ENCODE results near the gene ZNF142.

Gene ZNF142

GRCh38 chr2:218659988-218660358, 550 bp upstream of the ZNF142 start:
- peak; percentile 95 for TF ChIP-seq SCRT2 (tag by site-specific recombination; IDR thresholded peaks at IDR 0.05)
- TF ChIP-seq KLF10 (tag by site-specific recombination; IDR thresholded peaks at IDR 0.05), result no peak
- TF ChIP-seq ZNF660 (tag by site-specific recombination; IDR thresholded peaks at IDR 0.05), result no peak
- no peak for TF ChIP-seq ZNF426 (tag by site-specific recombination; IDR thresholded peaks at IDR 0.05)
- no peak for TF ChIP-seq ZNF398 (tag by site-specific recombination; IDR thresholded peaks at IDR 0.05)
- TF ChIP-seq REPIN1 (tag by site-specific recombination; IDR thresholded peaks at IDR 0.05; ENCODE audit: low read depth), result no peak
- TF ChIP-seq ZNF560 (tag by site-specific recombination; IDR thresholded peaks at IDR 0.05; ENCODE audit: borderline replicate concordance), result no peak
- no peak for TF ChIP-seq ZNF510 (tag by site-specific recombination; IDR thresholded peaks at IDR 0.05; ENCODE audit: insufficient replicate concordance)
- TF ChIP-seq ZBTB48 (tag by site-specific recombination; IDR thresholded peaks at IDR 0.05), result no peak
- TF ChIP-seq ZNF175 (tag by site-specific recombination; IDR thresholded peaks at IDR 0.05), result no peak
- peak; percentile 79; the same call in 1 of the 2 replicates for TF ChIP-seq SCRT1 (tag by site-specific recombination; IDR thresholded peaks at IDR 0.05; ENCODE audit: borderline replicate concordance)
- no peak for TF ChIP-seq WT1 (tag by site-specific recombination; IDR thresholded peaks at IDR 0.05)
- TF ChIP-seq ZFHX2 (tag by site-specific recombination; conservative IDR thresholded peaks at IDR 0.05), result no peak
- TF ChIP-seq FEZF1 (tag by site-specific recombination; IDR thresholded peaks at IDR 0.05), result no peak
- no peak for TF ChIP-seq ZNF654 (tag by site-specific recombination; IDR thresholded peaks at IDR 0.05; ENCODE audit: low read depth)
- TF ChIP-seq SP7 (tag by site-specific recombination; IDR thresholded peaks at IDR 0.05), result no peak
- no peak for TF ChIP-seq ZNF473 (tag by site-specific recombination; IDR thresholded peaks at IDR 0.05)
- TF ChIP-seq BCL11B (tag by site-specific recombination; IDR thresholded peaks at IDR 0.05; ENCODE audit: low read depth), result no peak
- TF ChIP-seq ZNF529 (tag by site-specific recombination; IDR thresholded peaks at IDR 0.05; ENCODE audit: insufficient replicate concordance), result no peak
- no peak for TF ChIP-seq ZNF324 (tag by site-specific recombination; IDR thresholded peaks at IDR 0.05)
- 0 out of 2 replicates have a peak, but pooled peaks have one; percentile 21 for TF ChIP-seq PRDM1 (tag by site-specific recombination; IDR thresholded peaks at IDR 0.05)
- TF ChIP-seq ZNF24 (tag by site-specific recombination; IDR thresholded peaks at IDR 0.05), result no peak
- no peak for TF ChIP-seq SP2 (tag by site-specific recombination; IDR thresholded peaks at IDR 0.05)
- TF ChIP-seq ZNF629 (tag by site-specific recombination; IDR thresholded peaks at IDR 0.05), result no peak
- TF ChIP-seq ZNF423 (tag by site-specific recombination; IDR thresholded peaks at IDR 0.05), result no peak
- TF ChIP-seq ZNF692 (tag by site-specific recombination; IDR thresholded peaks at IDR 0.05), result no peak
- TF ChIP-seq HOXD13 (CRISPR knock-in tag; IDR thresholded peaks at IDR 0.05; ENCODE audit: borderline replicate concordance), result no peak
- Histone ChIP-seq H3K4me3 (ENCODE audit: low read depth, low read length) (peak overlapping the region; percentile 85), H3K36me3 (ENCODE audit: control insufficient read depth in 2 of 2, insufficient read depth in 1 of 2, low read length in 2 of 2) (peaks cover 30 to 76% of the 10 kb centered on the region in 2 experiments), H3K9me3 (ENCODE audit: control insufficient read depth, insufficient read depth, low read depth, low read length) (no peaks in the 10 kb centered on the region), H3K4me1 (ENCODE audit: control insufficient read depth, insufficient read depth, low read length) (no peaks in the 10 kb centered on the region), H3K27ac (ENCODE audit: extremely low read depth, low read depth, low read length) (peak overlapping the region; percentile 76; the same call in 1 of the 2 replicates)
- ChIA-PET CTCF (interaction anchor here (0.5 to 4.1 kb wide), 11 partner anchors 12 to 870 kb away, joined by 3 to 44 read pairs (median 4); partner anchors contain the start of genes AAMP, PNKD, RNF25 and STK36), POLR2A (interaction anchor here (0.6 to 4.9 kb wide), 26 partner anchors 8 to 795 kb away, joined by 3 to 62 read pairs (median 4); partner anchors contain the start of genes AAMP, CDK5R2, PNKD and RNF25)
